H9 (cell line): Measurements from ENCODE around the gene RORC. TPM values are rescaled to one million over a fixed set of nuclear protein-coding genes. Genes with fewer than 3 reads are reported as not detected.

Experiments used
- DNase-seq: peaks from one replicate; pipeline ENCODE4 v3.0.0-alpha.2; 2017
- H2AFZ ChIP-seq: one replicate; pipeline ENCODE4 v1.6.1; 2013; ENCODE audit warnings: mild to moderate bottlenecking, low read length, control low read depth, moderate library complexity
- H2AK5ac ChIP-seq: 2 replicates; pipeline ENCODE4 v1.6.1; 2013; ENCODE audit warnings: low read length, control low read depth, mixed read lengths; ENCODE audit not compliant: insufficient read length
- H2BK120ac ChIP-seq: one replicate; pipeline ENCODE4 v1.6.1; 2013; ENCODE audit warnings: low read depth, mild to moderate bottlenecking, low read length, control low read depth, inconsistent platforms; ENCODE audit not compliant: poor library complexity, severe bottlenecking
- H2BK12ac ChIP-seq: 2 replicates; pipeline ENCODE4 v1.6.1; 2013; ENCODE audit warnings: low read length, control low read depth, mixed read lengths, low read depth; ENCODE audit not compliant: insufficient read length
- H2BK15ac ChIP-seq: 2 replicates; pipeline ENCODE4 v1.6.1; 2013; ENCODE audit warnings: low read depth, low read length, control low read depth
- H2BK20ac ChIP-seq: one replicate; pipeline ENCODE4 v1.6.1; 2013; ENCODE audit warnings: low read depth, mild to moderate bottlenecking, low read length, control low read depth, inconsistent platforms; ENCODE audit not compliant: poor library complexity, severe bottlenecking
- H2BK5ac ChIP-seq: 2 replicates; pipeline ENCODE4 v1.6.1; 2013; ENCODE audit warnings: low read length, control low read depth, mixed read lengths; ENCODE audit not compliant: insufficient read length
- H3K14ac ChIP-seq: 2 replicates; pipeline ENCODE4 v1.6.1; 2013; ENCODE audit warnings: low read length, control low read depth; ENCODE audit not compliant: insufficient read depth
- H3K18ac ChIP-seq: 2 replicates; pipeline ENCODE4 v1.6.1; 2013; ENCODE audit warnings: low read depth, mild to moderate bottlenecking, mixed read lengths, low read length, control low read depth; ENCODE audit not compliant: insufficient read length
- H3K23ac ChIP-seq: 2 replicates; pipeline ENCODE4 v1.6.1; 2013; ENCODE audit warnings: low read length, control low read depth, mixed read lengths, low read depth; ENCODE audit not compliant: insufficient read length
- H3K23me2 ChIP-seq: 2 replicates; pipeline ENCODE4 v1.6.1; 2013; ENCODE audit warnings: low read depth, mild to moderate bottlenecking, mixed read lengths, low read length, control low read depth; ENCODE audit not compliant: insufficient read length, poor library complexity, severe bottlenecking
- H3K27ac ChIP-seq: 2 replicates; pipeline ENCODE4 v1.5.1; 2013; ENCODE audit warnings: low read length, control low read depth, mixed read lengths, low read depth; ENCODE audit not compliant: insufficient read length
- H3K27me3 ChIP-seq: 2 replicates; pipeline ENCODE4 v1.6.1; 2013; ENCODE audit warnings: low read length, control low read depth, inconsistent platforms; ENCODE audit not compliant: insufficient read depth
- H3K4ac ChIP-seq: 2 replicates; pipeline ENCODE4 v1.6.1; 2013; ENCODE audit warnings: low read depth, mild to moderate bottlenecking, control low read depth, inconsistent platforms, low read length, moderate library complexity
- H3K4me1 ChIP-seq: 2 replicates; pipeline ENCODE4 v1.6.1; 2013; ENCODE audit warnings: low read length, control low read depth, inconsistent platforms; ENCODE audit not compliant: insufficient read depth
- H3K4me2 ChIP-seq: 2 replicates; pipeline ENCODE4 v1.6.1; 2013; ENCODE audit warnings: low read length, control low read depth, mixed read lengths; ENCODE audit not compliant: insufficient read length, insufficient read depth
- H3K56ac ChIP-seq: 2 replicates; pipeline ENCODE4 v1.6.1; 2013; ENCODE audit warnings: low read depth, mild to moderate bottlenecking, mixed read lengths, low read length, control low read depth; ENCODE audit not compliant: insufficient read length
- H3K79me1 ChIP-seq: 2 replicates; pipeline ENCODE4 v1.6.1; 2013; ENCODE audit warnings: low read depth, mild to moderate bottlenecking, moderate library complexity, low read length, control low read depth, inconsistent platforms; ENCODE audit not compliant: insufficient read depth, poor library complexity, severe bottlenecking
- H3K79me2 ChIP-seq: 2 replicates; pipeline ENCODE4 v1.6.1; 2013; ENCODE audit warnings: low read length, control low read depth, inconsistent platforms; ENCODE audit not compliant: insufficient read depth
- H3K9ac ChIP-seq: 2 replicates; pipeline ENCODE4 v1.6.1; 2013; ENCODE audit warnings: low read length, control low read depth, mixed read lengths; ENCODE audit not compliant: insufficient read length; ENCODE audit errors: extremely low read depth
- H3K9me3 ChIP-seq: one replicate; pipeline ENCODE4 v1.6.1; 2013; ENCODE audit warnings: low read depth, low read length, inconsistent platforms; ENCODE audit not compliant: control insufficient read depth
- H3T11ph ChIP-seq: one replicate; pipeline ENCODE4 v1.6.1; 2013; ENCODE audit warnings: mild to moderate bottlenecking, low read length, control low read depth, inconsistent platforms
- H4K20me1 ChIP-seq: one replicate; pipeline ENCODE4 v1.6.1; 2013; ENCODE audit not compliant: control insufficient read depth, insufficient read length, insufficient read depth
- H4K5ac ChIP-seq: 2 replicates; pipeline ENCODE4 v1.6.1; 2013; ENCODE audit warnings: low read depth, mild to moderate bottlenecking, mixed read lengths, low read length, control low read depth; ENCODE audit not compliant: insufficient read length
- H4K8ac ChIP-seq: replicated peaks from 2 replicates; pipeline ENCODE4 v1.6.1; 2013; ENCODE audit warnings: low read length, control low read depth, mixed read lengths, low read depth; ENCODE audit not compliant: insufficient read length
- H4K91ac ChIP-seq: 2 replicates; pipeline ENCODE4 v1.6.1; 2013; ENCODE audit warnings: low read depth, mild to moderate bottlenecking, moderate library complexity, mixed read lengths, low read length, control low read depth; ENCODE audit not compliant: insufficient read length
- H3K27ac Mint-ChIP-seq, 3 experiments: 2 replicates in 2 of 3; 3 replicates in 1 of 3; pipeline ENCODE4 v1.8.0; 2020 to 2021; ENCODE audit warnings: mixed read lengths in 3 of 3, mild to moderate bottlenecking in 1 of 3, moderate library complexity in 1 of 3
- H3K27me3 Mint-ChIP-seq: 2 replicates; pipeline ENCODE4 v1.8.0; 2021; ENCODE audit warnings: low read depth, mild to moderate bottlenecking, moderate library complexity, mixed read lengths
- H3K36me3 Mint-ChIP-seq, 3 experiments: 2 replicates in 2 of 3; 3 replicates in 1 of 3; pipeline ENCODE4 v1.8.0; 2020 to 2021; ENCODE audit warnings: low read depth in 3 of 3, mixed read lengths in 3 of 3; ENCODE audit not compliant: insufficient read depth in 1 of 3
- H3K4me1 Mint-ChIP-seq, 2 experiments: 2 replicates each; pipeline ENCODE4 v1.8.0; 2020; ENCODE audit warnings: mixed read lengths in 2 of 2
- H3K4me3 Mint-ChIP-seq, 2 experiments: 2 replicates in 1 of 2; 3 replicates in 1 of 2; pipeline ENCODE4 v1.8.0; 2020 to 2021; ENCODE audit warnings: mild to moderate bottlenecking in 2 of 2, mixed read lengths in 2 of 2, moderate library complexity in 1 of 2
- H3K9me3 Mint-ChIP-seq, 2 experiments: 2 replicates in 1 of 2; 3 replicates in 1 of 2; pipeline ENCODE4 v1.8.0; 2020; ENCODE audit warnings: mild to moderate bottlenecking in 2 of 2, mixed read lengths in 2 of 2, moderate library complexity in 1 of 2
- WGBS: extraction: QIAGEN DNeasy Blood & Tissue Kit; methylation state at CpG from one replicate; pipeline ENCODE4 v1.1.7; 2013; ENCODE audit warnings: missing lambda C conversion rate, low lambda C conversion rate, mixed read lengths; ENCODE audit not compliant: insufficient read length; ENCODE audit errors: extremely low coverage; 5-methylcytosine and 5-hydroxymethylcytosine counted together
- total RNA-seq: library from RNA; stranded (reverse); gene quantifications from 2 replicates; pipeline ENCODE4 v1.2.1, GENCODE V29; 2021
- TF ChIP-seq, protein P1 (sequence below): fragments of 200-600 bp; sonication (generic); conservative IDR thresholded peaks from 3 replicates; pipeline ENCODE4 v1.8.0; 2021; ENCODE audit warnings: antibody characterized with exemption, mild to moderate bottlenecking

RORC gene
- total RNA-seq, 1 experiment from 2014 or later, result 0.52 TPM

DNA sequence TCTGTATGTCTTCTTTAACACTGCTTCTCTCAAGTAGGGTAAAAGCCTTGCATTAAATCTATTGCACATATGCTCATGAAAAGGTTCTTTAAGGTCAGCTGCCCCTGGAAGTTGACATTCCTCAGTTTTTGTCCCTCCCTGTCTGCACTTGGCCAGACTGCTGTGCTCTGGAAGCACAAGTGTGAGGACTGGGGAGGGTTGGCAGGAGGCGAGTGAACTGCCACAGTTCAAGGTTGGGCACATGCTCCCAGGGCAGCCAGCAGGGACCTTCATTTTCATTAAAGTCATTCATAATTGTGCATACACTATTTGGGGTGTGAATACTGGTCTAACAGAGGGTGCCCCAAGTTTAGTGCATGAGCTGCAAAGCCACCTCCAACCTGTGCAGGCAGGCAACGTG, 32.8 kb upstream of the RORC start:
- Histone ChIP-seq H3K79me2 (no peaks in the 10 kb centered on the region), H2BK5ac (no peak overlapping the region), H3K79me1 (no peaks in the 10 kb centered on the region), H3K18ac (no peak overlapping the region), H2AFZ (no peak overlapping the region), H4K91ac (no peak overlapping the region), H3K9me3 (no peaks in the 10 kb centered on the region), H3K23me2 (no peaks in the 10 kb centered on the region), H3K56ac (no peak overlapping the region), H3K14ac (no peak overlapping the region), H2AK5ac (no peak overlapping the region), H3T11ph (no peak overlapping the region), H2BK15ac (no peak overlapping the region), H4K20me1 (no peaks in the 10 kb centered on the region), H4K8ac (no peak overlapping the region), H3K4me2 (no peak overlapping the region), H4K5ac (no peak overlapping the region), H2BK12ac (no peak overlapping the region), H3K4ac (no peak overlapping the region), H3K4me1 (no peaks in the 10 kb centered on the region; the same call in 1 of the 2 replicates), H3K9ac (no peak overlapping the region), H3K27me3 (peaks cover 26% of the 10 kb centered on the region), H2BK120ac (no peak overlapping the region), H3K27ac (no peak overlapping the region), H3K23ac (no peak overlapping the region), H2BK20ac (no peak overlapping the region)
- TF ChIP-seq, protein P1, sequence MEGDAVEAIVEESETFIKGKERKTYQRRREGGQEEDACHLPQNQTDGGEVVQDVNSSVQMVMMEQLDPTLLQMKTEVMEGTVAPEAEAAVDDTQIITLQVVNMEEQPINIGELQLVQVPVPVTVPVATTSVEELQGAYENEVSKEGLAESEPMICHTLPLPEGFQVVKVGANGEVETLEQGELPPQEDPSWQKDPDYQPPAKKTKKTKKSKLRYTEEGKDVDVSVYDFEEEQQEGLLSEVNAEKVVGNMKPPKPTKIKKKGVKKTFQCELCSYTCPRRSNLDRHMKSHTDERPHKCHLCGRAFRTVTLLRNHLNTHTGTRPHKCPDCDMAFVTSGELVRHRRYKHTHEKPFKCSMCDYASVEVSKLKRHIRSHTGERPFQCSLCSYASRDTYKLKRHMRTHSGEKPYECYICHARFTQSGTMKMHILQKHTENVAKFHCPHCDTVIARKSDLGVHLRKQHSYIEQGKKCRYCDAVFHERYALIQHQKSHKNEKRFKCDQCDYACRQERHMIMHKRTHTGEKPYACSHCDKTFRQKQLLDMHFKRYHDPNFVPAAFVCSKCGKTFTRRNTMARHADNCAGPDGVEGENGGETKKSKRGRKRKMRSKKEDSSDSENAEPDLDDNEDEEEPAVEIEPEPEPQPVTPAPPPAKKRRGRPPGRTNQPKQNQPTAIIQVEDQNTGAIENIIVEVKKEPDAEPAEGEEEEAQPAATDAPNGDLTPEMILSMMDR, result no peak
- Mint-ChIP-seq H3K4me1 (peaks cover 19 to 23% of the 10 kb centered on the region in 2 experiments), H3K4me3 (no peak overlapping the region), H3K36me3 (no peaks in the 10 kb centered on the region), H3K27ac (no peak overlapping the region), H3K27me3 (peaks cover 80% of the 10 kb centered on the region), H3K9me3 (no peaks in the 10 kb centered on the region; a peak in 1 of 5 replicates)
- no peak for DNase-seq
- WGBS, result no CpG with 5 or more reads among the region's 2 CpGs
